K562 (cell line): ENCODE measurements around the gene MLLT6. TPM values are rescaled to one million over a fixed set of nuclear protein-coding genes. Genes with fewer than 3 reads are reported as not detected.
A peak's percentile ranks its signal among the peaks of the same experiment; 100 is the strongest.

ENCODE experiments used
- CSDE1 ChIP-seq, 2 experiments: fragments of 450-650 bp; IDR thresholded peaks; 2 replicates each; pipeline ENCODE4 v1.6.1; 2016; ENCODE audit warnings: mild to moderate bottlenecking in 1 of 2
- E2F4 ChIP-seq: sonication (generic); formaldehyde crosslinking; IDR thresholded peaks from 2 replicates; pipeline ENCODE4 v1.8.0; 2022; ENCODE audit warnings: mild to moderate bottlenecking, low read depth, missing genetic modification reagents
- EHMT2 ChIP-seq: fragments of 450-650 bp; IDR thresholded peaks from 2 replicates; pipeline ENCODE4 v1.6.1; 2018; ENCODE audit warnings: antibody characterized with exemption
- ETV6 ChIP-seq, 3 experiments: fragments of 150-350 bp in 1 of 3; sonication (generic) in 1 of 3; formaldehyde crosslinking in 1 of 3; IDR thresholded peaks; 2 replicates each; pipeline versions ENCODE4 v1.6.1 to v1.8.0; 2014 to 2022; ENCODE audit warnings: borderline replicate concordance in 2 of 3, low read depth in 2 of 3, antibody characterized with exemption in 1 of 3, low read length in 1 of 3, mild to moderate bottlenecking in 1 of 3, missing genetic modification reagents in 1 of 3
- HDAC6 ChIP-seq: IDR thresholded peaks from 2 replicates; pipeline ENCODE4 v1.6.1; 2012; ENCODE audit warnings: low read depth, mild to moderate bottlenecking, control low read depth, inconsistent platforms, low read length, moderate library complexity
- HDGF ChIP-seq: fragments of 450-650 bp; IDR thresholded peaks from 2 replicates; pipeline ENCODE4 v1.6.1; 2016
- KDM5B ChIP-seq: fragments of 200-600 bp; sonication (generic); IDR thresholded peaks from 2 replicates; pipeline ENCODE4 v1.6.1; 2012; ENCODE audit warnings: low read depth, mild to moderate bottlenecking, moderate library complexity, low read length, control low read depth, inconsistent platforms; ENCODE audit not compliant: insufficient replicate concordance
- MBD2 ChIP-seq: sonication (generic); IDR thresholded peaks from 2 replicates; pipeline ENCODE4 v1.6.1; 2016; ENCODE audit warnings: low read depth, borderline replicate concordance
- MIER1 ChIP-seq: fragments of 450-650 bp; IDR thresholded peaks from 2 replicates; pipeline ENCODE4 v1.6.1; 2016; ENCODE audit warnings: antibody characterized with exemption, mild to moderate bottlenecking, low read depth
- MITF ChIP-seq: IDR thresholded peaks from 2 replicates; pipeline ENCODE4 v1.6.1; 2014; ENCODE audit warnings: antibody characterized with exemption
- PHB2 ChIP-seq: fragments of 450-650 bp; IDR thresholded peaks from 2 replicates; pipeline ENCODE4 v1.6.1; 2017; ENCODE audit warnings: low read depth
- RBM39 ChIP-seq: fragments of 200-400 bp; formaldehyde crosslinking; optimal IDR thresholded peaks from 2 replicates; pipeline ENCODE3; 2018; ENCODE audit warnings: low read depth, low read length
- SPI1 ChIP-seq: IDR thresholded peaks from 2 replicates; pipeline ENCODE4 v1.6.1; 2011; ENCODE audit warnings: low read depth, low read length, control low read depth, borderline replicate concordance
- WHSC1 ChIP-seq: IDR thresholded peaks from one replicate; pipeline ENCODE4 v1.6.1; 2012; ENCODE audit warnings: low read length, control low read depth, inconsistent platforms
- ZEB2 ChIP-seq: fragments of 450-650 bp; IDR thresholded peaks from 2 replicates; pipeline ENCODE4 v1.6.1; 2016
- ZNF124 ChIP-seq: sonication (generic); formaldehyde crosslinking; IDR thresholded peaks from 2 replicates; pipeline ENCODE4 v1.8.1; 2022; ENCODE audit warnings: missing genetic modification reagents
- ZNF175 ChIP-seq: fragments of 200-800 bp; sonication (Bioruptor generic); IDR thresholded peaks from 2 replicates; pipeline ENCODE4 v1.6.1; 2016; ENCODE audit warnings: low read depth, mild to moderate bottlenecking, missing genetic modification characterization, missing compliant biosample characterization
- polyA plus RNA-seq, 8 experiments: library from polyadenylated mRNA; depleted of rRNA in 4 of 8; stranded (reverse) in 5 of 8; unstranded in 3 of 8; fragments of >200 nt; fragmentation: Nextera tagmentation in 2 of 8; fragmentation: Illumina TruSeq in 1 of 8; extraction: Ambion mirVana in 2 of 8; extraction: Trizol in 1 of 8; gene quantifications; 2 replicates each; pipeline versions ENCODE4 v1.2.1 to v1.2.3, GENCODE V29; 2011 to 2014; ENCODE audit warnings: inconsistent platforms in 1 of 8, missing spikeins in 1 of 8
- total RNA-seq, 7 experiments: library from RNA; depleted of rRNA in 6 of 7; stranded (reverse); fragments of >200 nt in 6 of 7; fragmentation: Illumina TruSeq in 2 of 7; extraction: Trizol in 2 of 7; gene quantifications; 2 replicates each; pipeline versions ENCODE4 v1.2.1 to v1.2.3, GENCODE V29; 2011 to 2021; ENCODE audit warnings: low replicate concordance in 1 of 7
- TF ChIP-seq, protein P1 (sequence below), 3 experiments: fragments of 200-800 bp in 1 of 3; sonication (Bioruptor generic) in 1 of 3; sonication (generic) in 1 of 3; formaldehyde crosslinking in 1 of 3; IDR thresholded peaks; 2 replicates each; pipeline versions ENCODE4 v1.6.1 to v1.8.0; 2016 to 2022; ENCODE audit warnings: mild to moderate bottlenecking in 2 of 3, missing compliant biosample characterization in 2 of 3, missing genetic modification characterization in 2 of 3, missing genetic modification reagents in 1 of 3
- TF ChIP-seq, protein P2 (sequence below): fragments of 250-450 bp; sonication (Bioruptor Pico); IDR thresholded peaks from 2 replicates; pipeline ENCODE4 v1.4.0; 2020; ENCODE audit warnings: borderline replicate concordance
- TF ChIP-seq, protein P3 (sequence below), 2 experiments: fragments of 450-650 bp; conservative IDR thresholded peaks; 2 replicates each; pipeline ENCODE4 v1.6.1; 2017; ENCODE audit warnings: mild to moderate bottlenecking in 2 of 2, moderate library complexity in 2 of 2

MLLT6 gene
- total and polyA plus RNA-seq, 9 of the 15 experiments (the other 6 are each of a cell fraction or from before 2014, with no cell fraction given), result 3.1 to 71.7 (median 30.0) TPM

- TF ChIP-seq MITF (0 out of 2 replicates have a peak, but pooled peaks have one; percentile 15), ZEB2 (no peak), E2F4 (CRISPR knock-in tag) (no peak), EHMT2 (0 out of 2 replicates have a peak, but pooled peaks have one; percentile 43), ETV6 (IDR thresholded peaks at IDR 0.05; ENCODE audit: borderline replicate concordance in 1 of 2, low read depth in 2 of 2, low read length in 1 of 2) (no peak), ETV6 (CRISPR knock-in tag; IDR thresholded peaks at IDR 0.05; ENCODE audit: borderline replicate concordance) (no peak), WHSC1 (no peak), RBM39 (no peak), CSDE1 (IDR thresholded peaks at IDR 0.05) (peak; percentile 38 to 80; a peak in 3 of 4 replicates), MIER1 (peak; percentile 63; the same call in 1 of the 2 replicates), KDM5B (peak; percentile 16), SPI1 (peak; percentile 52; the same call in 1 of the 2 replicates), ZNF124 (CRISPR knock-in tag) (no peak), PHB2 (no peak; the same call in 1 of the 2 replicates), MBD2 (no peak), HDGF (0 out of 2 replicates have a peak, but pooled peaks have one; percentile 41), ZNF175 (CRISPR knock-in tag) (0 out of 2 replicates have a peak, but pooled peaks have one; percentile 28), HDAC6 (no peak)
- TF ChIP-seq, protein P1, sequence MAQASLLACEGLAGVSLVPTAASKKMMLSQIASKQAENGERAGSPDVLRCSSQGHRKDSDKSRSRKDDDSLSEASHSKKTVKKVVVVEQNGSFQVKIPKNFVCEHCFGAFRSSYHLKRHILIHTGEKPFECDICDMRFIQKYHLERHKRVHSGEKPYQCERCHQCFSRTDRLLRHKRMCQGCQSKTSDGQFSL (CRISPR knock-in tag; IDR thresholded peaks at IDR 0.05), result 0 out of 2 replicates have a peak, but pooled peaks have one; percentile 56
- TF ChIP-seq, protein P1 (tag; IDR thresholded peaks at IDR 0.05), result peak in 1 of 2 experiments; percentile 79; a peak in 2 of 4 replicates
- TF ChIP-seq, protein P2, sequence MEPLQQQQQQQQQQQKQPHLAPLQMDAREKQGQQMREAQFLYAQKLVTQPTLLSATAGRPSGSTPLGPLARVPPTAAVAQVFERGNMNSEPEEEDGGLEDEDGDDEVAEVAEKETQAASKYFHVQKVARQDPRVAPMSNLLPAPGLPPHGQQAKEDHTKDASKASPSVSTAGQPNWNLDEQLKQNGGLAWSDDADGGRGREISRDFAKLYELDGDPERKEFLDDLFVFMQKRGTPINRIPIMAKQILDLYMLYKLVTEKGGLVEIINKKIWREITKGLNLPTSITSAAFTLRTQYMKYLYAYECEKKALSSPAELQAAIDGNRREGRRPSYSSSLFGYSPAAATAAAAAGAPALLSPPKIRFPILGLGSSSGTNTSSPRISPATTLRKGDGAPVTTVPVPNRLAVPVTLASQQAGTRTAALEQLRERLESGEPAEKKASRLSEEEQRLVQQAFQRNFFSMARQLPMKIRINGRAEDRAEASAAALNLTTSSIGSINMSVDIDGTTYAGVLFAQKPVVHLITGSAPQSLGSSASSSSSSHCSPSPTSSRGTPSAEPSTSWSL (CRISPR knock-in tag), result no peak
- TF ChIP-seq, protein P3, sequence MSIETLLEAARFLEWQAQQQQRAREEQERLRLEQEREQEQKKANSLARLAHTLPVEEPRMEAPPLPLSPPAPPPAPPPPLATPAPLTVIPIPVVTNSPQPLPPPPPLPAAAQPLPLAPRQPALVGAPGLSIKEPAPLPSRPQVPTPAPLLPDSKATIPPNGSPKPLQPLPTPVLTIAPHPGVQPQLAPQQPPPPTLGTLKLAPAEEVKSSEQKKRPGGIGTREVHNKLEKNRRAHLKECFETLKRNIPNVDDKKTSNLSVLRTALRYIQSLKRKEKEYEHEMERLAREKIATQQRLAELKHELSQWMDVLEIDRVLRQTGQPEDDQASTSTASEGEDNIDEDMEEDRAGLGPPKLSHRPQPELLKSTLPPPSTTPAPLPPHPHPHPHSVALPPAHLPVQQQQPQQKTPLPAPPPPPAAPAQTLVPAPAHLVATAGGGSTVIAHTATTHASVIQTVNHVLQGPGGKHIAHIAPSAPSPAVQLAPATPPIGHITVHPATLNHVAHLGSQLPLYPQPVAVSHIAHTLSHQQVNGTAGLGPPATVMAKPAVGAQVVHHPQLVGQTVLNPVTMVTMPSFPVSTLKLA (conservative IDR thresholded peaks at IDR 0.05), result peak in 1 of 2 experiments; percentile 9; a peak in 1 of 4 replicates
Observed at GRCh38 chr17:38751144-38751807, 46.2 kb downstream of the MLLT6 start (continued).
